Measurements from ENCODE around the gene SLC6A18.
"Not testable (repeated sequence)": the region's sequence is repeated elsewhere in the genome, so short reads cannot be mapped to it uniquely, and the experiment has no call there.

SLC6A18 gene

DNA sequence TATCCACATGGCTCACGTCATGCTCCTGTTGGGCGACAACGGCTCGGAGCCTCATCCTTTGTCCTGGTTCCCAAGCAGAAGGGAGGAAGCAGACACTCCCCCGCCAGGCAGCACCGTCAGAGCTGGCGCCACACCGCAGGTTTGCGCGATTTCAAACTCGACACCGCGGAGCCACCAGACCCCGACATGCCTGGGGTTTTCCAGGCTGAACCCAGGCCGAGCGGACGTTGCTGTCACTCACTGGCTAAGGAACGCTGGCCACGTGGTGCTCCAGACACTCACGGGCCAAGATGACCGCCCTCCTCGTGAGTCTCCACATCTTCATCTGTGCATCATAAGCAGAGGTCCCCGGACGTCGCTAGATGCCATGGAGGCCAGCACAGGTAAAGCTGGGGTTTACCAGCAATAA lies 60.7 kb downstream of the SLC6A18 start:
- Histone ChIP-seq H3K27me3 (peaks cover 0 to 3% of the 10 kb centered on the region in 2 donors), H3K27ac (no peak overlapping the region), H3K9me3 (peaks cover 0 to 9% (median 9%) of the 10 kb centered on the region in 3 donors), H3K4me3 (no peak overlapping the region), H3K36me3 (no peaks in the 10 kb centered on the region), H3K4me1 (no peaks in the 10 kb centered on the region)
- intact Hi-C loops (cut with DNase I; ENCODE audit: low total_unique reads), result no loop called here
- TF ChIP-seq, protein P1, sequence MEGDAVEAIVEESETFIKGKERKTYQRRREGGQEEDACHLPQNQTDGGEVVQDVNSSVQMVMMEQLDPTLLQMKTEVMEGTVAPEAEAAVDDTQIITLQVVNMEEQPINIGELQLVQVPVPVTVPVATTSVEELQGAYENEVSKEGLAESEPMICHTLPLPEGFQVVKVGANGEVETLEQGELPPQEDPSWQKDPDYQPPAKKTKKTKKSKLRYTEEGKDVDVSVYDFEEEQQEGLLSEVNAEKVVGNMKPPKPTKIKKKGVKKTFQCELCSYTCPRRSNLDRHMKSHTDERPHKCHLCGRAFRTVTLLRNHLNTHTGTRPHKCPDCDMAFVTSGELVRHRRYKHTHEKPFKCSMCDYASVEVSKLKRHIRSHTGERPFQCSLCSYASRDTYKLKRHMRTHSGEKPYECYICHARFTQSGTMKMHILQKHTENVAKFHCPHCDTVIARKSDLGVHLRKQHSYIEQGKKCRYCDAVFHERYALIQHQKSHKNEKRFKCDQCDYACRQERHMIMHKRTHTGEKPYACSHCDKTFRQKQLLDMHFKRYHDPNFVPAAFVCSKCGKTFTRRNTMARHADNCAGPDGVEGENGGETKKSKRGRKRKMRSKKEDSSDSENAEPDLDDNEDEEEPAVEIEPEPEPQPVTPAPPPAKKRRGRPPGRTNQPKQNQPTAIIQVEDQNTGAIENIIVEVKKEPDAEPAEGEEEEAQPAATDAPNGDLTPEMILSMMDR (IDR thresholded peaks at IDR 0.05), result no peak
- peak in 1 of 2 donors; percentile 31 for DNase-seq

DNA sequence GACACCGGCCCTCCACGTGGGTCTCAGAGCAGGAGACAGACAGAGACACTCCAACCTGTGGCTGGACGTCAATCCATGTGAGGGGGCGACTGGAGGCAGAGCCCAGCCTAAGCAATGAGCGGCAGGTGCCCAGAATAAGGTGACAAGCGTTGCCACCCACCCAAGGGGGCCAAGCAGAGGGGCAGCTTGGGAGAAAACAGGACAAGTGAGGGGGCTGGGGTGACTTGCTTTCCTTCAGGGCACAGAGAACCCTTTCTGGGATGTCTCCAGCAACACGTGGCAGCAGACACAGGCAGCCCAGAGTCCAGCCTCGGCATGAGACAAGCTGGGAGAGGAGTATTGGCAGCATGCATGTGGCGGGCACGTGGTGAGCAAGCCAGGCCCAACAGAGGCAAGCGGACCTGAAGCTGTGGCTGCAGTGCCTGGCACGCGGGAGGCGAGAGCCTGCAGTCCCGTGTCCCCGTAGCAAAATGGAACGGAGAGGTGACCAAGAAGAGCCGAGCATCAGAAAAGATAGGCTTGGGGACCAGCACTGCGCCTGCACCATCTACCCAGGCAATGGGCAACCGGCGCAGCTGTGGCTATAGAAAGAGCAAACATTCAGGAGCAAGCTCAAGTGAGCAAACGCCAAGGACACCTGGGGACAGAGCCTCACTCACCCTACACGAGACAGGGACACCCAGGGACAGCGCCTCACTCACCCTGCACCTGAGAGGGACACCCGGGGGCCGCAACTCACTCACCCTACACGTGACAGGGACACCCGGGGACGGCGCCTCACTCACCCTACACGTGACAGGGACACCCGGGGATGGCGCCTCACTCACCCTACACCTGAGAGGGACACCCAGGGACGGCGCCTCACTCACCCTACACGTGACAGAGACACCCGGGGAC lies 63.5 kb downstream of the SLC6A18 start:
- Histone ChIP-seq H3K36me3 (no peaks in the 10 kb centered on the region), H3K4me3 (no peak overlapping the region), H3K4me1 (no peaks in the 10 kb centered on the region), H3K27me3 (peaks cover 0 to 30% of the 10 kb centered on the region in 2 donors), H3K27ac (no peak overlapping the region), H3K9me3 (peaks cover 0 to 9% (median 9%) of the 10 kb centered on the region in 3 donors)
- peak in 1 of 2 donors; percentile 51 for DNase-seq
- intact Hi-C loops (cut with DNase I; ENCODE audit: low total_unique reads), result no loop called here
- TF ChIP-seq, protein P1 (IDR thresholded peaks at IDR 0.05), result no peak

DNA sequence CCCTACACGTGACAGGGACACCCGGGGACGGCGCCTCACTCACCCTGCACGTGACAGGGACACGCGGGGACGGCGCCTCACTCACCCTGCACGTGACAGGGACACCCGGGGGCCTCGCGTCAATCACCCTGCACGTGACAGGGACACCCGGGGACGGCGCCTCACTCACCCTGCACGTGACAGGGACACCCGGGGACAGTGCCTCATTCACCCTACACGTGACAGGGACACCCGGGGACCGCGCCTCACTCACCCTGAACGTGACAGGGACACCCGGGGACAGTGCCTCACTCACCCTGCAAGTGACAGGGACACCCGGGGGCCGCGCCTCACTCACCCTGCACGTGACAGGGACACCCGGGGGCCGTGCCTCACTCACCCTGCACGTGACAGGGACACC lies 64.4 kb downstream of the SLC6A18 start:
- peaks cover 0 to 38% of the 10 kb centered on the region in 2 donors for H3K27me3 ChIP-seq
- intact Hi-C loops (cut with DNase I; ENCODE audit: low total_unique reads); H3K9me3 ChIP-seq; H3K4me1 ChIP-seq; H3K36me3 ChIP-seq; H3K27ac ChIP-seq; H3K4me3 ChIP-seq; DNase-seq: not testable (repeated sequence)

DNA sequence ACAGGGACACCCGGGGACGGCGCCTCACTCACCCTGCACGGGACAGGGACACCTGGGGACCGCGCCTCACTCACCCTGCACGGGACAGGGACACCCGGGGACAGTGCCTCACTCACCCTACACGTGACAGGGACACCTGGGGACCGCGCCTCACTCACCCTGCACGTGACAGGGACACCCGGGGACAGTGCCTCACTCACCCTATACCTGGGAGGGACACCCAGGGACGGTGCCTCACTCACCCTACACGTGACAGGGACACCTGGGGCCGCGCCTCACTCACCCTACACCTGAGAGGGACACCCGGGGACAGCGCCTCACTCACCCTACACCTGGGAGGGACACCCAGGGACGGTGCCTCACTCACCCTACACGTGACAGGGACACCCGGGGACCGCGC lies 65.8 kb downstream of the SLC6A18 start:
- H3K27me3 ChIP-seq, result peaks cover 0 to 52% of the 10 kb centered on the region in 2 donors
- H3K9me3 ChIP-seq; intact Hi-C loops (cut with DNase I; ENCODE audit: low total_unique reads); H3K4me3 ChIP-seq; H3K36me3 ChIP-seq; H3K27ac ChIP-seq; DNase-seq: not testable (repeated sequence)
- H3K4me1 ChIP-seq, result peaks cover 0 to 13% (median 2%) of the 10 kb centered on the region in 4 donors

DNA sequence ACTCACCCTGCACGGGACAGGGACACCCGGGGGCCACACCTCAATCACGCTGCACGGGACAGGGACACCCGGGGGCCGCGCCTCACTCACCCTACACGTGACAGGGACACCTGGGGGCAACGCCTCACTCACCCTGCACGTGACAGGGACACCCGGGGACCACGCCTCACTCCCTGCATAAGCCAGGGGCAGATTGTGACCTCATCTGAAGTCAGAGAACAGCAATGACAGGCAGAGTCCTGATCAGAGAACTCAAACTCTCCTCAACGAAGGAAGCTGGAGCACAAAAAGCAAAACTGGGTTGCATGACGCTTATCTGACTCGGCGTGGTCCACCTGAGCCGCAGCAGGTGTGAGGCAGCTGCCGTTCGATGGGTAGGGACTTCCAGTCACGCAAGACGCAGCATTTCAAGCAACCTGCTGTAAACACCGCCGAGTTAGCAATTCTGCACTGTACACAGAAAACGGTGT lies 66.5 kb downstream of the SLC6A18 start:
- Histone ChIP-seq H3K4me3 (no peak overlapping the region), H3K27ac (no peak overlapping the region), H3K9me3 (peaks cover 0 to 9% (median 9%) of the 10 kb centered on the region in 3 donors), H3K36me3 (no peaks in the 10 kb centered on the region), H3K27me3 (peaks cover 0 to 59% of the 10 kb centered on the region in 2 donors), H3K4me1 (peaks cover 0 to 13% (median 2%) of the 10 kb centered on the region in 4 donors)
- TF ChIP-seq, protein P1 (IDR thresholded peaks at IDR 0.05), result no peak
- intact Hi-C loops (cut with DNase I; ENCODE audit: low total_unique reads), result no loop called here
- DNase-seq, result no peak

DNA sequence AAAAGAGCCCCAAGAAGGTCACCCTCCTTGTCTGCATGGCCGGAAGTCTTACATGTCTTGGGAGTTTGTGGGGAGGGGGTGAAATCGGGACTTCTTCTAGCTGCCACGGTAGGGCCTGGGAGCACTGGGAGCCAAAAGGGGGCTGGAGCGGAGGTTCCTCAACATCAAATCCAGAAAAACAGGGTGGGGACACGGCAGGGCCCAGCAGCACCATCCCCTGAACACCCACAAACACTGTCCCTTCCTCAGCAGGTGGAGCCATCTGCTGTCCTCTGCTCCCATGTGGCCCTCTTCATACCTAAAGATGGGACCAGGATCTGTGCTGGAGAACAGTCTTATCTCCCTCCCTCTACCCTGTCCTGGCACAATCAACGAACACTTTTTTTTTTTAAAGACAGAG lies 67.0 kb downstream of the SLC6A18 start:
- peaks cover 0 to 9% (median 9%) of the 10 kb centered on the region in 3 donors for H3K9me3 ChIP-seq
- peaks cover 0 to 60% of the 10 kb centered on the region in 2 donors for H3K27me3 ChIP-seq
- peaks cover 0 to 13% (median 2%) of the 10 kb centered on the region in 4 donors for H3K4me1 ChIP-seq
- no peak overlapping the region for H3K27ac ChIP-seq
- no peaks in the 10 kb centered on the region for H3K36me3 ChIP-seq
- no peak for DNase-seq
- no peak overlapping the region for H3K4me3 ChIP-seq
- TF ChIP-seq, protein P1 (IDR thresholded peaks at IDR 0.05), result no peak
- intact Hi-C loops (cut with DNase I; ENCODE audit: low total_unique reads), result no loop called here
